Retinal pigment epithelial cell (primary cell): ENCODE data around the gene PRTFDC1.

Experiments used
- DNase-seq: peaks from one replicate; pipeline ENCODE4 v3.0.0-alpha.2; 2010; ENCODE audit warnings: low read depth
- H3K4me3 ChIP-seq: 2 replicates; pipeline ENCODE4 v1.5.1; 2011; ENCODE audit warnings: mild to moderate bottlenecking, low read length, control low read depth, moderate library complexity
- TF ChIP-seq, protein P1 (sequence below): conservative IDR thresholded peaks from 2 replicates; pipeline ENCODE4 v1.5.1; 2011; ENCODE audit warnings: low read depth, low read length, control low read depth, inconsistent platforms

Gene PRTFDC1

DNA sequence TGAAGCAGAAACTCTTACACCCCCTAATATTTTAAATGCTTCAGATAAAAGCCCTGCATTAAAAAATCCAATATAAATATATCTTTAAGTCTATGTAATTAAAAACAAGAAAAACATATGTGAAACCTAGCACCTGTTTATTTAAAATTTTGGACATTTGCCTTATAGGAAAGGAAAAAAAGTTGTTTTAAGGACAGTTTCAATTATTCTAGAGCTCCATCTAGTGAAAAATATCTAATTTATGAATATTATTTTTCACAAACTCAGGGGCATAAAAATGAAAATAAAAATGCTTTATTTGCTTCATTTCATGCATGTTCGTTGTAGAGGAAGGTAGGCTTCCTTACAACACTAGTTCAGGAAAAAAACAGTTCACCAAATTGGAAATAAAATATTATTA, 37.5 kb upstream of the PRTFDC1 start:
- TF ChIP-seq, protein P1, sequence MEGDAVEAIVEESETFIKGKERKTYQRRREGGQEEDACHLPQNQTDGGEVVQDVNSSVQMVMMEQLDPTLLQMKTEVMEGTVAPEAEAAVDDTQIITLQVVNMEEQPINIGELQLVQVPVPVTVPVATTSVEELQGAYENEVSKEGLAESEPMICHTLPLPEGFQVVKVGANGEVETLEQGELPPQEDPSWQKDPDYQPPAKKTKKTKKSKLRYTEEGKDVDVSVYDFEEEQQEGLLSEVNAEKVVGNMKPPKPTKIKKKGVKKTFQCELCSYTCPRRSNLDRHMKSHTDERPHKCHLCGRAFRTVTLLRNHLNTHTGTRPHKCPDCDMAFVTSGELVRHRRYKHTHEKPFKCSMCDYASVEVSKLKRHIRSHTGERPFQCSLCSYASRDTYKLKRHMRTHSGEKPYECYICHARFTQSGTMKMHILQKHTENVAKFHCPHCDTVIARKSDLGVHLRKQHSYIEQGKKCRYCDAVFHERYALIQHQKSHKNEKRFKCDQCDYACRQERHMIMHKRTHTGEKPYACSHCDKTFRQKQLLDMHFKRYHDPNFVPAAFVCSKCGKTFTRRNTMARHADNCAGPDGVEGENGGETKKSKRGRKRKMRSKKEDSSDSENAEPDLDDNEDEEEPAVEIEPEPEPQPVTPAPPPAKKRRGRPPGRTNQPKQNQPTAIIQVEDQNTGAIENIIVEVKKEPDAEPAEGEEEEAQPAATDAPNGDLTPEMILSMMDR = no peak
- no peak for DNase-seq
- H3K4me3 ChIP-seq = no peak overlapping the region

DNA sequence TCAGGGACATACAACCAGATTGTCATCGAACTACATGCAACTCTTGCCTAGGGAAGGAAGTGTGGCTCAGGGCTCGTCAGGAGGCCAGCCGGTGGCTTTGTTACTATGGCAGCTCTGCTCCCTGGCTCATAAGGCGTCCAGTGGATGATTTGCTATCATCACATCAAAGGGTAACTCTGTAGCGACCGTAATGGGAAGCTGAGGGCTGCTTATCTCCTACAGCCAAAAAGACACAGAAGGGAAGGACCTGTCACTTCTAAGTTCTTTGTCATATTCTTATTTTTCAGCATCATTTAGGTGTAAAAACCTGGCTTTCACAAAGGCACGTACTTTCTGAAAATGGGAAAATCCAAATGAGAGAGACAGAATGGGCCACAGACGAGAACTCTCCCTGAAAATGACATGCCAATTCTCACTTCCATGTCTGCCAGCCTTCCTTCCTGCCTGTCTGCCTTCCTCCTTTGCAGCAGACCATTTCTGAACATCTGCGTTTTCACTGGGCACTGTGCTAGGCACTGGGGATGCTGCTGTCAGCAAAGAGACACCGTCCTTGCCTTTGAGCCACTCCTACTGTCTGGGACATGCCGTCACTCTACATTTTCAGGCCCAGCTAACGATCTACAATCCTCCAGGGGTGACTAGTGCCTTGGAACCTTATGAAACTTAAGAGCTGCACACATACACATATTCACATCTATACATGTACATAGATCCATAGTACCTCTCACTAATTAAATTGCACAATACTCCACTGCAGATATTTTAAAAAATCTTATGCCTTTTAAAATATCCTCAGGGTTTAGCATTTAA, 36.6 kb upstream of the PRTFDC1 start:
- no peak for DNase-seq
- H3K4me3 ChIP-seq = no peak overlapping the region
- TF ChIP-seq, protein P1 = no peak

DNA sequence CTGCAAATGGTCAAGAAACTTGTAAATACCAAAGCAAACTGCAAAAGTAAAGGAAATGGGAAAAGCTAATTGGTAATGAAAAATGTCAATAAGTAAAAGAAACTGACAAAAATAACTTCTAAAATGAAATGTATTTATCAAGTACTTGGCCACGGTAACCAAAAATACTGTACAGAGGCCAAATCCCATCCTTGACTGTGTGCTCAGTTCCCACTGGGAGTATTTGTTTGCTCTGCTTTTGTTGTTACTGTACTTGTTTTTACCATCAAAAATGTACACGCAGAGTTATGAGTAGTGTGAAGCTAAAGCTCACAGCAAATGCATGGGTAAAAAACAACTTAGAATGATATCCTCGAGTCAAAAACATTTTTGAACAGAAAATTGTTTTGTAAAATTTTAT, 32.5 kb upstream of the PRTFDC1 start:
- DNase-seq = no peak

DNA sequence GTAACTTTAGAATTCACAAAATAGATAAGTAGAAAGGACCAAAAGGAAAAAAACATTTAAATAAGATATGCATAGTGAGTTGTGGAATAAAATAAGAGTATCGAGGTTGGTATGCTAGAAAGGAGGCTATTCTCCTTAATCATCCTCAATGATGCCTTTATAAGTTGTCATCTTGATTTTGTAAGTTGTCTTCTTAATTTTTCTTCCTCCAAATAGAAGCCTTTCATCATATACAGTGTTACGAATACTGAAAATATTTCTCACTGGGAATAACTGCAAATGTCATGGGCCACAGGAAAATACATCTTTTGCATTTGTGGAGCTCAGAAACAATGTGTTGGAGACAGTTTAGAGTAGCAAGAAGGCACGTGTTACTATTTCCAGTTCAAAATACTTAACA, 31.5 kb upstream of the PRTFDC1 start:
- no peak overlapping the region for H3K4me3 ChIP-seq

More for the DNA sequence above, 32.5 kb upstream of the PRTFDC1 start:
- no peak overlapping the region for H3K4me3 ChIP-seq
- TF ChIP-seq, protein P1 = no peak

DNA sequence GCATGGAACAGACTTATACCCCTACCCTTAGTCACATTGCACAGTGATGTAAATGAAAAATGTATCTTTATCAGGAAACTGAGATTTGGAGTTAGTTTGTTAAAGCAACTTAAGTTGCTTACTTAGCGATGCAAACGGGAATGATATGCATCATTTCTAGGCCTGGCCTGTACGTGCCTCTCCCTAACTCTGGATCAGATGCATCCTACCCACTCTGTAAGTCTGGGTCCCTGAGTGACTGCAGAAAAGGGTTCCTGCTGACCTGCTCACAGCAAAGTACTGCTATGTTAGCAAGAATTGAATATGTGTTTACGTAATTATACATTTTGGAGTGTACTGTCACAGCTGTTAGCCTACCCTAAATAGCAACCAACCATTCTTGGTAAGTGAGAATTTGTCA, 30.7 kb upstream of the PRTFDC1 start:
- TF ChIP-seq, protein P1 = no peak
- no peak for DNase-seq
- no peak overlapping the region for H3K4me3 ChIP-seq

More for the DNA sequence above, 31.5 kb upstream of the PRTFDC1 start:
- TF ChIP-seq, protein P1 = no peak
- DNase-seq = no peak

DNA sequence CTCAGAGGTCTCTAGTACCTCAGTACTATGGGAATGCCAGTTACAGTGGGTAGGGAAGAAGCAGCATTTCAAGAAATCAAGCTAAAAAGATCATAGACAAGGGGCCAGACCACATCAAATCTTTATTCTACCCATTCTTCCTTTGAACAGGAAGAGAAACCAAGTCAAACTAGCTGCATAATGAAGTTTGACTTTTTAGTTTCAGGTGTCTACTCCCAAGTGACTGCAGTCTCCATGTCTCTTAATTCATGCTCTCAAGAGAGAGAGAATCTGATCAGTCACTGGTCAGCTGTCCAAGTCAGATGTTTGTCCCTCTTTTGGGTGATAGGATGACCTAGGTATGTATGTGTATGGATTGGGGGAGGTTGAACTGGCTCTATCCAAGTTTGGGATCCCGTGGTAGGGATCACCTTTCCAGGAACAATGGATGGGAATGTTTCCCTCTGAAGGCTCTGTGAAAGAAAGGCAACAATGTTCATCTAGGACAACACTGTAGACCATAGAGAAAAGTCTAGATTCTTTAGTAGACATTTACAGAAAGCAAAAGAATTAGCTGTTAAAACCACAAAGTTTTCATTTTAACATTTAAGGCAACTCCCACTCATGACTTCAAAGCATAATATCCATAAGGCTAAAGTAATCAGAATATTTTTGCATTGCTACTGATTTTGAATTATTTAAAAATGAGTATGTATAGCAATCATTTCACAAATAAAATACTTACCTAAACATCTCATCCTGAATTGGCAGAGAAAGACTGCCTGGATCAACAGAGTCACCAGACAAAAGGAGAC, 30.1 kb upstream of the PRTFDC1 start:
- no peak for DNase-seq
- TF ChIP-seq, protein P1 = no peak
- H3K4me3 ChIP-seq = no peak overlapping the region
